ENCODE data around the gene HSPA12A.
"Not testable (repeated sequence)": the region's sequence is repeated elsewhere in the genome, so short reads cannot be mapped to it uniquely, and the experiment has no call there.

GRCh38 chr10:116711803-116712202 is 30.6 kb downstream of the HSPA12A start:
- not testable (repeated sequence) for TF ChIP-seq CTCF (conservative IDR thresholded peaks at IDR 0.05; ENCODE audit: low read depth, low read length); EZH2 (IDR thresholded peaks at IDR 0.05; ENCODE audit: low read length, unreplicated experiment); EZH2phosphoT487 (IDR thresholded peaks at IDR 0.05; ENCODE audit: borderline replicate concordance, low read length)
